DND-41 (cell line): ENCODE measurements around the gene PIK3AP1.

ENCODE experiments used
- CTCF ChIP-seq: IDR thresholded peaks from 2 replicates; pipeline ENCODE4 v1.5.1; 2012; ENCODE audit warnings: borderline replicate concordance, low read length, moderate library complexity, mild to moderate bottlenecking; ENCODE audit not compliant: poor library complexity, severe bottlenecking; ENCODE audit errors: extremely low read depth
- EZH2 ChIP-seq: IDR thresholded peaks from 3 replicates; pipeline ENCODE4 v1.6.1; 2012; ENCODE audit warnings: borderline replicate concordance, low read depth, mild to moderate bottlenecking, moderate library complexity, low read length, inconsistent platforms; ENCODE audit not compliant: severe bottlenecking

- TF ChIP-seq CTCF (no peak), EZH2 (no peak)
Measured at GRCh38 chr10:96632974-96633710, 87.2 kb downstream of the PIK3AP1 start.
